HG02678 (cell line): ENCODE results near the gene PHACTR1.
"Not testable (repeated sequence)": the region's sequence is repeated elsewhere in the genome, so short reads cannot be mapped to it uniquely, and the experiment has no call there.

Experiments used
- ATAC-seq: cut with Tn5 transposase; IDR thresholded peaks from one replicate; pipeline ENCODE4 v1.9.1; 2021; ENCODE audit warnings: mild to moderate bottlenecking, moderate library complexity; ENCODE audit not compliant: unreplicated experiment

PHACTR1 gene

GRCh38 chr6:13133894-13134293 is 417.3 kb downstream of the PHACTR1 start:
- ATAC-seq: not testable (repeated sequence)

- ATAC-seq: no peak
Observed at GRCh38 chr6:13135152-13135551, 418.6 kb downstream of the PHACTR1 start.

GRCh38 chr6:13139119-13139518 is 422.6 kb downstream of the PHACTR1 start:
- no peak for ATAC-seq

- ATAC-seq: no peak
Observed at GRCh38 chr6:13140980-13141379, 424.4 kb downstream of the PHACTR1 start.

- no peak for ATAC-seq
Observed at GRCh38 chr6:13141387-13141786, 424.8 kb downstream of the PHACTR1 start.

GRCh38 chr6:13142611-13143010 is 426.0 kb downstream of the PHACTR1 start:
- ATAC-seq: no peak

- no peak for ATAC-seq
Observed at GRCh38 chr6:13146442-13146841, 429.9 kb downstream of the PHACTR1 start.

GRCh38 chr6:13147376-13147775 is 430.8 kb downstream of the PHACTR1 start:
- ATAC-seq: no peak

- no peak for ATAC-seq
Observed at GRCh38 chr6:13147782-13148181, 431.2 kb downstream of the PHACTR1 start.

GRCh38 chr6:13152764-13153163 is 436.2 kb downstream of the PHACTR1 start:
- ATAC-seq: no peak

GRCh38 chr6:13156381-13156780 is 439.8 kb downstream of the PHACTR1 start:
- no peak for ATAC-seq

- ATAC-seq: no peak
Observed at GRCh38 chr6:13157293-13157692, 440.7 kb downstream of the PHACTR1 start.

GRCh38 chr6:13159300-13159699 is 442.7 kb downstream of the PHACTR1 start:
- ATAC-seq: no peak

- not testable (repeated sequence) for ATAC-seq
Observed at GRCh38 chr6:13159822-13160221, 443.3 kb downstream of the PHACTR1 start.

- ATAC-seq: no peak
Observed at GRCh38 chr6:13163161-13163944, 446.8 kb downstream of the PHACTR1 start.

GRCh38 chr6:13164291-13164690 is 447.7 kb downstream of the PHACTR1 start:
- ATAC-seq: no peak

- no peak for ATAC-seq
Observed at GRCh38 chr6:13165502-13166172, 449.1 kb downstream of the PHACTR1 start.

GRCh38 chr6:13166269-13166668 is 449.7 kb downstream of the PHACTR1 start:
- ATAC-seq: no peak

GRCh38 chr6:13166916-13167315 is 450.3 kb downstream of the PHACTR1 start:
- ATAC-seq: no peak

GRCh38 chr6:13172291-13172690 is 455.7 kb downstream of the PHACTR1 start:
- no peak for ATAC-seq

- ATAC-seq: no peak
Observed at GRCh38 chr6:13175087-13175486, 458.5 kb downstream of the PHACTR1 start.

- no peak for ATAC-seq
Observed at GRCh38 chr6:13175759-13176158, 459.2 kb downstream of the PHACTR1 start.
